Measurements from ENCODE around the gene NUPR2.
"Not testable (repeated sequence)": the region's sequence is repeated elsewhere in the genome, so short reads cannot be mapped to it uniquely, and the experiment has no call there.

The NUPR2 gene

GRCh38 chr7:56110611-56111010 is 5.6 kb downstream of the NUPR2 start:
- no peak for DNase-seq (ENCODE audit: extremely low read depth, low read depth)
- TF ChIP-seq, protein P1, sequence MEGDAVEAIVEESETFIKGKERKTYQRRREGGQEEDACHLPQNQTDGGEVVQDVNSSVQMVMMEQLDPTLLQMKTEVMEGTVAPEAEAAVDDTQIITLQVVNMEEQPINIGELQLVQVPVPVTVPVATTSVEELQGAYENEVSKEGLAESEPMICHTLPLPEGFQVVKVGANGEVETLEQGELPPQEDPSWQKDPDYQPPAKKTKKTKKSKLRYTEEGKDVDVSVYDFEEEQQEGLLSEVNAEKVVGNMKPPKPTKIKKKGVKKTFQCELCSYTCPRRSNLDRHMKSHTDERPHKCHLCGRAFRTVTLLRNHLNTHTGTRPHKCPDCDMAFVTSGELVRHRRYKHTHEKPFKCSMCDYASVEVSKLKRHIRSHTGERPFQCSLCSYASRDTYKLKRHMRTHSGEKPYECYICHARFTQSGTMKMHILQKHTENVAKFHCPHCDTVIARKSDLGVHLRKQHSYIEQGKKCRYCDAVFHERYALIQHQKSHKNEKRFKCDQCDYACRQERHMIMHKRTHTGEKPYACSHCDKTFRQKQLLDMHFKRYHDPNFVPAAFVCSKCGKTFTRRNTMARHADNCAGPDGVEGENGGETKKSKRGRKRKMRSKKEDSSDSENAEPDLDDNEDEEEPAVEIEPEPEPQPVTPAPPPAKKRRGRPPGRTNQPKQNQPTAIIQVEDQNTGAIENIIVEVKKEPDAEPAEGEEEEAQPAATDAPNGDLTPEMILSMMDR (IDR thresholded peaks at IDR 0.05; ENCODE audit: low read depth, low read length): no peak

GRCh38 chr7:56107954-56108258 is 8.3 kb downstream of the NUPR2 start:
- TF ChIP-seq, protein P1 (IDR thresholded peaks at IDR 0.05; ENCODE audit: low read depth, low read length): no peak

DNA sequence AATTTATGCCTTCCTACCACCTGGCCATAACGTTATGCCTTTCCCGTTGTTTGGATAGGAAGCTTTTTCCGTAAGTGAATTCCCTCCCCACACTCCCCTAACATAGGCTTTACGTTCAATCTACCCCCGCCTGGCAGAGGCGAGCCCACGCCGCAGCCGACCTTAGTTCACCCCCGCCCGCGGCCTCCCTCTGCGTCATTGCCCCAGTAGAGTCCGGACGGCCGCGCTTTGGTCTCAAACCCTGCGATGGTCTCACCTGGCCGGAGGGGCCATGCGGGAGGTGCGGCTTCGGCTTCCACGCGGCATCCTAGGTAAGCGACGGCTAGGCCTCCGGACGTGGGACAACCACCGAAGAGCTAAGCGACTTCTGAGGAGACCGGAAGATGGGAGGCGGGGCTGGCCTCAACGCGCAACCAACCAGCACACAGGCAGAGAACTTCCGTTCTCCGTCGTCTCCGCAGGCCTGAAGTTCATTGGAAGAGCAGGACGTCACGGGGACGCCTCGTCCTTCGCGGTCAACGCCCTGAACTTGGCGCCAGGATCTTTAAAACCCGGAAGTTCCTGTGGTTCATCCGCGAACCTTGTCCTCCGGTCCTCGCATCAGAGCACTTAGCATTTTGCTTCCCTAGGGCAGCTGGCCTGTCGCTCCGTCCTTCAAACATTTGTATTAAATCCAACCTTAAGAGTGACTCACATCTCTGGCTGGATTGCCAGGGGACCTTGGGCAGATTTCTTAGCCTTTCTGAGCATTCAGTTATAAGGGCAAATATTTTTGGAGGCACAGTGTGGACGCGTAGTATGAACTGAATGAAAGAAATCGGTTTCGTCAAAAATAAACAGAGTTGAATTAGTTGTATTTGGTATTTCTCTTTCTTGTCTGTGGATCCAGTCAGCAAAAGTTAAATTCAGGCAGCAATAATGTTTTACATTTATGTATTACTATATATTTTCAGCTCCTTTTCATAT is 9.8 kb downstream of the NUPR2 start, which contains the start of gene CHCHD2:
CHCHD2 (minus strand) TSS at position 369 of the 966 bp plus-strand sequence; CDS start at position 306, 63 bp downstream.
- TF ChIP-seq, protein P1 (IDR thresholded peaks at IDR 0.05; ENCODE audit: low read depth, low read length): no peak
- peak; percentile 96 for DNase-seq (ENCODE audit: extremely low read depth, low read depth)

More at GRCh38 chr7:56107954-56108258, 8.3 kb downstream of the NUPR2 start:
- no peak for DNase-seq (ENCODE audit: extremely low read depth, low read depth)

DNA sequence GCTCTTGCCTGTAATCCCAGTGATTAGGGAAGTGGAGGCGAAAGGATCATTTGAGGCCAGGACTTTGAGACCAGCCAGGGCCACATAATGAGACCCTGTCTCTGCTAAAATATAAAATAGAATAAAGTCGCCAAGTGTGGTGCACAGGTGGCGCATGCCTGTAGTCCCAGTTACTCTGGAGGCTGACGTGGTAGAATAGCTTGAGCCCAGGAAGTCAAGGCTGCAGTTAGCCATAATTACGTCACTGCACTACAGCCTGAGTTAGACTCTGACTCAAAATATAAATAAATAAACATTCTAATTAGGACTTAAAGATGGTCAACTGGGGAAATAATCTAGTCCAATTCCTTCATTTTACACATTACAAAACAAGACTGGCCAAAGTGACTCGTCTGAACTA is 10.7 kb downstream of the NUPR2 start:
- TF ChIP-seq, protein P1 (IDR thresholded peaks at IDR 0.05; ENCODE audit: low read depth, low read length): no peak
- peak; percentile 42 for DNase-seq (ENCODE audit: extremely low read depth, low read depth)

GRCh38 chr7:56104138-56104537 is 12.1 kb downstream of the NUPR2 start:
- DNase-seq (ENCODE audit: extremely low read depth, low read depth): not testable (repeated sequence)

GRCh38 chr7:56099653-56100052 is 16.6 kb downstream of the NUPR2 start:
- TF ChIP-seq, protein P1 (IDR thresholded peaks at IDR 0.05; ENCODE audit: low read depth, low read length): no peak

GRCh38 chr7:56098187-56099008 is 17.8 kb downstream of the NUPR2 start:
- not testable (repeated sequence) for DNase-seq (ENCODE audit: extremely low read depth, low read depth)

More at GRCh38 chr7:56099653-56100052, 16.6 kb downstream of the NUPR2 start:
- DNase-seq (ENCODE audit: extremely low read depth, low read depth): no peak

GRCh38 chr7:56097700-56098099 is 18.5 kb downstream of the NUPR2 start:
- TF ChIP-seq, protein P1 (IDR thresholded peaks at IDR 0.05; ENCODE audit: low read depth, low read length): no peak
- peak; percentile 89 for DNase-seq (ENCODE audit: extremely low read depth, low read depth)
